ENCODE measurements around the gene GNPTG. TPM values are rescaled to one million over a fixed set of nuclear protein-coding genes. Genes with fewer than 3 reads are reported as not detected.

Gene GNPTG
- total and polyA plus RNA-seq, 7 donors, result 28.0 to 60.1 (median 43.5) TPM

- 38 to 45% methylated on average over 35 of the region's 35 CpGs for WGBS, 2 donors
- H3K4me3 ChIP-seq, result peak overlapping the region; percentile 1 to 84 (median 73)
Observed at GRCh38 chr16:1311738-1312466, 39.8 kb upstream of the GNPTG start.

GRCh38 chr16:1312467-1312816, 39.3 kb upstream of the GNPTG start:
- Histone ChIP-seq H3K4me1 (peaks cover 0 to 50% (median 44%) of the 10 kb centered on the region in 4 donors), H3K9me3 (no peaks in the 10 kb centered on the region), H3K36me3 (peaks cover 26 to 48% (median 36%) of the 10 kb centered on the region in 4 donors), H3K27me3 (no peaks in the 10 kb centered on the region), H3K4me3 (peak overlapping the region in 1 of 4 donors; percentile 74), H3K27ac (peak overlapping the region in 2 of 4 donors; percentile 93 to 94)
- intact Hi-C loops (cut with DNase I), result loop anchor here (5.0 kb wide), 1 partner anchor 40 kb away; the partner anchor contains the start of genes GNPTG and TSR3
- TF ChIP-seq POLR2AphosphoS5 (IDR thresholded peaks at IDR 0.05), result no peak
- TF ChIP-seq CTCF (IDR thresholded peaks at IDR 0.05), result no peak
- no peak for TF ChIP-seq POLR2A (IDR thresholded peaks at IDR 0.05)
- TF ChIP-seq EP300 (IDR thresholded peaks at IDR 0.05), result no peak
- WGBS, 2 donors, result 81 to 84% methylated on average over 16 of the region's 16 CpGs
- no peak for DNase-seq

More at GRCh38 chr16:1311738-1312466, 39.8 kb upstream of the GNPTG start:
- no peaks in the 10 kb centered on the region for H3K27me3 ChIP-seq
- no peak for DNase-seq
- H3K9me3 ChIP-seq, result no peaks in the 10 kb centered on the region
- intact Hi-C loops (cut with DNase I), result loop anchor here (5.0 kb wide), 1 partner anchor 40 kb away; the partner anchor contains the start of genes GNPTG and TSR3
- peaks cover 26 to 43% (median 32%) of the 10 kb centered on the region in 4 donors for H3K36me3 ChIP-seq
- TF ChIP-seq POLR2AphosphoS5 (IDR thresholded peaks at IDR 0.05), result no peak
- TF ChIP-seq CTCF (IDR thresholded peaks at IDR 0.05), result no peak
- no peak for TF ChIP-seq POLR2A (IDR thresholded peaks at IDR 0.05)
- TF ChIP-seq EP300 (IDR thresholded peaks at IDR 0.05), result no peak
- peak overlapping the region; percentile 7 to 94 (median 90) for H3K27ac ChIP-seq
- peaks cover 0 to 50% (median 44%) of the 10 kb centered on the region in 4 donors for H3K4me1 ChIP-seq

- Histone ChIP-seq H3K9me3 (no peaks in the 10 kb centered on the region), H3K4me1 (peaks cover 0 to 50% (median 44%) of the 10 kb centered on the region in 4 donors), H3K27ac (no peak overlapping the region), H3K4me3 (no peak overlapping the region), H3K27me3 (no peaks in the 10 kb centered on the region), H3K36me3 (peaks cover 27 to 53% (median 41%) of the 10 kb centered on the region in 4 donors)
- no peak for DNase-seq
- TF ChIP-seq POLR2AphosphoS5 (IDR thresholded peaks at IDR 0.05), result no peak
- TF ChIP-seq CTCF (IDR thresholded peaks at IDR 0.05), result no peak
- TF ChIP-seq POLR2A (IDR thresholded peaks at IDR 0.05), result no peak
- TF ChIP-seq EP300 (IDR thresholded peaks at IDR 0.05), result no peak
- 89 to 92% methylated on average over 15 of the region's 15 CpGs for WGBS, 2 donors
- intact Hi-C loops (cut with DNase I), result loop anchor here (5.0 kb wide), 1 partner anchor 39 kb away; the partner anchor contains the start of genes GNPTG and TSR3
Observed at GRCh38 chr16:1312903-1313302, 38.8 kb upstream of the GNPTG start.

GRCh38 chr16:1313721-1314369, 37.9 kb upstream of the GNPTG start:
- H3K27ac ChIP-seq, result no peak overlapping the region
- intact Hi-C loops (cut with DNase I), result loop anchor here (5.0 kb wide), 1 partner anchor 38 kb away; the partner anchor contains the start of genes GNPTG and TSR3
- TF ChIP-seq POLR2A (IDR thresholded peaks at IDR 0.05) (no peak), CTCF (IDR thresholded peaks at IDR 0.05) (no peak), EP300 (IDR thresholded peaks at IDR 0.05) (no peak)
- no peaks in the 10 kb centered on the region for H3K9me3 ChIP-seq
- peaks cover 37 to 62% (median 50%) of the 10 kb centered on the region in 4 donors for H3K36me3 ChIP-seq
- H3K4me3 ChIP-seq, result no peak overlapping the region
- H3K27me3 ChIP-seq, result no peaks in the 10 kb centered on the region
- WGBS, 2 donors, result 90% methylated on average over 38 of the region's 38 CpGs
- peaks cover 0 to 50% (median 44%) of the 10 kb centered on the region in 4 donors for H3K4me1 ChIP-seq
- DNase-seq, result no peak
